Measurements from ENCODE around the gene MIS12.

DNA sequence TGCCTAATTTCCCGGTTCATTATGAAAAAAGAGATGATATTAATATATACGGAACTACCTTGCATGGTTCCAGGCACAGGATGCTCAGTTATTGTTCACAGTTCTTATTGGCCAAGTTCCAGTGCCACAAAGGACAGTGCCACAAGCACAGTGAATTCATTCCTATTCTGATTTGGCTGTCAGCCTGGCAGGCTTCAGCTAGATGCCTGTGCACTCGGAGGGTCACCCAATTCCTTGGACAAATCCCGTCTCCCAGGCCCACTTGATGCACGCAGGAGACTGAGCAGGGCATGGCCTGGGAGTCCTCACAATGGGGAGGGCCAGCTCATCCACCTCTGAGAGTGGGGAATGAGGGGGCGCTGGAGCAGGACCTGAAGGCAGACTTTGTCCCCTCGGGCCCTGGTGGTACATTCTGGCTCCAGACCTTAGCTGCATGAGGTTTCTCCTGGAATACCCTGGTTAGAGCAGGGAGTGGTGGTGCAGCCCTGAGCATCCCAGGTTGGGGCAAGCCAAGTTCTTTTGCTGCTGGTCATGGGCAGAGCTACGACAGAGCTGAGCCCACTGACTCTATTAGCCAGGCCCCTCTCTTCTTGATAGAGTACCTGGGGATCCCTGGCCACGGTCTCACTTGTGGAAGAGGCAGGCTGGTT is 41.4 kb downstream of the MIS12 start:
- TF ChIP-seq, protein P1, sequence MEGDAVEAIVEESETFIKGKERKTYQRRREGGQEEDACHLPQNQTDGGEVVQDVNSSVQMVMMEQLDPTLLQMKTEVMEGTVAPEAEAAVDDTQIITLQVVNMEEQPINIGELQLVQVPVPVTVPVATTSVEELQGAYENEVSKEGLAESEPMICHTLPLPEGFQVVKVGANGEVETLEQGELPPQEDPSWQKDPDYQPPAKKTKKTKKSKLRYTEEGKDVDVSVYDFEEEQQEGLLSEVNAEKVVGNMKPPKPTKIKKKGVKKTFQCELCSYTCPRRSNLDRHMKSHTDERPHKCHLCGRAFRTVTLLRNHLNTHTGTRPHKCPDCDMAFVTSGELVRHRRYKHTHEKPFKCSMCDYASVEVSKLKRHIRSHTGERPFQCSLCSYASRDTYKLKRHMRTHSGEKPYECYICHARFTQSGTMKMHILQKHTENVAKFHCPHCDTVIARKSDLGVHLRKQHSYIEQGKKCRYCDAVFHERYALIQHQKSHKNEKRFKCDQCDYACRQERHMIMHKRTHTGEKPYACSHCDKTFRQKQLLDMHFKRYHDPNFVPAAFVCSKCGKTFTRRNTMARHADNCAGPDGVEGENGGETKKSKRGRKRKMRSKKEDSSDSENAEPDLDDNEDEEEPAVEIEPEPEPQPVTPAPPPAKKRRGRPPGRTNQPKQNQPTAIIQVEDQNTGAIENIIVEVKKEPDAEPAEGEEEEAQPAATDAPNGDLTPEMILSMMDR (conservative IDR thresholded peaks at IDR 0.05; ENCODE audit: low read depth, low read length), result no peak
- TF ChIP-seq EZH2 (IDR thresholded peaks at IDR 0.05; ENCODE audit: low read length, unreplicated experiment), result no peak

Measured in PC-3 (cell line).